MCF 10A (cell line): ENCODE measurements around the gene TOMM40L. TPM values are rescaled to one million over a fixed set of nuclear protein-coding genes. Genes with fewer than 3 reads are reported as not detected.

Experiments
- BruUV-seq: library from RNA; stranded (reverse); fragments of 400-500 nt; replicated peaks from 2 replicates; lab custom pipeline; 2021; lab: Mats Ljungman, UMichigan
- CTCF ChIA-PET: fragments of 300-600 bp; sonication (Branson Sonifier 250); formaldehyde crosslinking; extraction: SDS; loops from one replicate; lab custom pipeline; 2021; ENCODE audit warnings: antibody characterized with exemption, inconsistent platforms; lab: Yijun Ruan, JAX
- POLR2A ChIA-PET: fragments of 300-600, 350-650 bp; sonication (Branson Sonifier 250); formaldehyde crosslinking; extraction: SDS; loops from one replicate; lab custom pipeline; 2020; ENCODE audit warnings: antibody characterized with exemption, inconsistent platforms; lab: Yijun Ruan, JAX
- DNase-seq: peaks from one replicate; pipeline ENCODE4 v3.0.0-alpha.2; 2018; ENCODE audit not compliant: unreplicated experiment
- H3K27ac Mint-ChIP-seq: one replicate; pipeline ENCODE4 v1.8.0; 2022; ENCODE audit warnings: mild to moderate bottlenecking, low read depth, mixed read lengths; ENCODE audit not compliant: unreplicated experiment
- H3K27me3 Mint-ChIP-seq: one replicate; pipeline ENCODE4 v1.8.0; 2022; ENCODE audit warnings: mixed read lengths; ENCODE audit not compliant: insufficient read depth, unreplicated experiment
- H3K36me3 Mint-ChIP-seq: one replicate; pipeline ENCODE4 v1.8.0; 2022; ENCODE audit warnings: mild to moderate bottlenecking, moderate library complexity, mixed read lengths; ENCODE audit not compliant: insufficient read depth, unreplicated experiment
- H3K4me1 Mint-ChIP-seq: one replicate; pipeline ENCODE4 v1.8.0; 2022; ENCODE audit warnings: mixed read lengths; ENCODE audit not compliant: insufficient read depth, unreplicated experiment
- H3K4me3 Mint-ChIP-seq: one replicate; pipeline ENCODE4 v1.8.0; 2022; ENCODE audit warnings: mild to moderate bottlenecking, moderate library complexity, mixed read lengths; ENCODE audit not compliant: unreplicated experiment
- H3K9me3 Mint-ChIP-seq: one replicate; pipeline ENCODE4 v1.8.0; 2022; ENCODE audit warnings: mixed read lengths; ENCODE audit not compliant: unreplicated experiment
- intact Hi-C: fragments of 100-400 bp; cut with micrococcal nuclease; formaldehyde crosslinking; loops from 2 replicates; pipeline ENCODE4 v1.14.1; 2022
- total RNA-seq: library from RNA; stranded (reverse); gene quantifications from 2 replicates; pipeline ENCODE4 v1.2.3, GENCODE V29; 2022
- TF ChIP-seq, protein P1 (sequence below): fragments of 200-600 bp; IDR thresholded peaks from one replicate; pipeline ENCODE4 v1.8.0; 2022; ENCODE audit warnings: antibody characterized with exemption, mild to moderate bottlenecking; ENCODE audit not compliant: unreplicated experiment

The TOMM40L gene
- total RNA-seq, 1 experiment from 2014 or later: 12.3 TPM

DNA sequence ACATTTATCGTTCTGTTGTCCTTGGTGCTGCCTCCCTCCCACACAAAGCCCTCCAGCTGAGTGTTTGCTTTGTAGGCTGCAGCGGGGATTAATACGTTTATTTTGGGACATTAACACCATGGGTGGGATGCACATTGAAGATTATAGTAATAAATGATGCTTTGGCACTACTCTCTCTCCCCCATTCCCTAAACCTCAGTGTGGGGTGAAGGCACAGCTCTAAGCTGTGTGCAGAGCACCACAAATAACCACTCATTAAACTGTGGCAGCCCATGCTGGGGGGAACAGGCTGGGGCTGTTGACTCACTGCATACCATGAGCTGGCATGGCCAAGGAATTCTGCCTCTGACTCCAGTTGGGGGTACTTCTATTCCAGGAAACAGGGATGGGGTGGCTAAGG lies 40.3 kb downstream of the TOMM40L start:
- Mint-ChIP-seq H3K9me3 (no peaks in the 10 kb centered on the region), H3K27ac (no peak overlapping the region), H3K4me3 (no peak overlapping the region), H3K36me3 (no peaks in the 10 kb centered on the region), H3K27me3 (peaks cover 14% of the 10 kb centered on the region), H3K4me1 (no peaks in the 10 kb centered on the region)
- CTCF ChIA-PET: interaction anchor here (0.6 to 2.2 kb wide), 6 partner anchors 18 to 496 kb away, joined by 3 to 10 read pairs (median 3); partner anchors contain the start of gene PPOX
- DNase-seq: no peak
- intact Hi-C loops: no loop called here
- BruUV-seq: no TSS peak
- POLR2A ChIA-PET: interaction anchor here (0.8 kb wide), 1 partner anchor 17 kb away, joined by 3 read pairs; no protein-coding TSS in a partner anchor
- TF ChIP-seq, protein P1, sequence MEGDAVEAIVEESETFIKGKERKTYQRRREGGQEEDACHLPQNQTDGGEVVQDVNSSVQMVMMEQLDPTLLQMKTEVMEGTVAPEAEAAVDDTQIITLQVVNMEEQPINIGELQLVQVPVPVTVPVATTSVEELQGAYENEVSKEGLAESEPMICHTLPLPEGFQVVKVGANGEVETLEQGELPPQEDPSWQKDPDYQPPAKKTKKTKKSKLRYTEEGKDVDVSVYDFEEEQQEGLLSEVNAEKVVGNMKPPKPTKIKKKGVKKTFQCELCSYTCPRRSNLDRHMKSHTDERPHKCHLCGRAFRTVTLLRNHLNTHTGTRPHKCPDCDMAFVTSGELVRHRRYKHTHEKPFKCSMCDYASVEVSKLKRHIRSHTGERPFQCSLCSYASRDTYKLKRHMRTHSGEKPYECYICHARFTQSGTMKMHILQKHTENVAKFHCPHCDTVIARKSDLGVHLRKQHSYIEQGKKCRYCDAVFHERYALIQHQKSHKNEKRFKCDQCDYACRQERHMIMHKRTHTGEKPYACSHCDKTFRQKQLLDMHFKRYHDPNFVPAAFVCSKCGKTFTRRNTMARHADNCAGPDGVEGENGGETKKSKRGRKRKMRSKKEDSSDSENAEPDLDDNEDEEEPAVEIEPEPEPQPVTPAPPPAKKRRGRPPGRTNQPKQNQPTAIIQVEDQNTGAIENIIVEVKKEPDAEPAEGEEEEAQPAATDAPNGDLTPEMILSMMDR: no peak

DNA sequence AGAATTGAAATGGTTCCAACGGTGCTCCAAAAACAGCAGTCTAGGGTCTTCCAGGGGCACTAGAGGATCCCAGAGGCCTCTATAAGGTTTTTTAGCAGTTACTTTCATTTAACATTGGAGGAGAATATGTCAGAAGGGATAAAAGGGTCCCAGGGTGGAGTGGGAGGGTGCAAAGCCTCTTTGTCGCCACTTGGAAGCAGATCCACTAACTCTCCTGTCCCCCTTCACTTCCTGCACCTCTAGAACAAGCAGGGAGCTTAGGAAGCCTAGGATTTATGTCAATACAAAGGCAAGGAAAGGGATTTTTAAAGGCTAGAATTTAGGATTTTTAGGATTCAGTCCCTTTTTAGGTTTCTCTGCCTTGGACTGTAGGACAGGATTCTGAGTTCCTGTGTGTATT lies 41.0 kb downstream of the TOMM40L start:
- ChIA-PET CTCF (interaction anchor here (0.6 to 2.2 kb wide), 5 partner anchors 18 to 101 kb away, joined by 3 to 10 read pairs (median 3); partner anchors contain the start of gene PPOX), POLR2A (interaction anchor here (1.0 kb wide), 1 partner anchor 47 kb away, joined by 3 read pairs; the partner anchor contains the start of gene SDHC)
- TF ChIP-seq, protein P1: no peak
- BruUV-seq: no TSS peak
- Mint-ChIP-seq H3K4me3 (no peak overlapping the region), H3K4me1 (no peaks in the 10 kb centered on the region), H3K9me3 (no peaks in the 10 kb centered on the region), H3K36me3 (no peaks in the 10 kb centered on the region), H3K27me3 (peaks cover 8% of the 10 kb centered on the region), H3K27ac (no peak overlapping the region)
- intact Hi-C loops: no loop called here
- DNase-seq: no peak

DNA sequence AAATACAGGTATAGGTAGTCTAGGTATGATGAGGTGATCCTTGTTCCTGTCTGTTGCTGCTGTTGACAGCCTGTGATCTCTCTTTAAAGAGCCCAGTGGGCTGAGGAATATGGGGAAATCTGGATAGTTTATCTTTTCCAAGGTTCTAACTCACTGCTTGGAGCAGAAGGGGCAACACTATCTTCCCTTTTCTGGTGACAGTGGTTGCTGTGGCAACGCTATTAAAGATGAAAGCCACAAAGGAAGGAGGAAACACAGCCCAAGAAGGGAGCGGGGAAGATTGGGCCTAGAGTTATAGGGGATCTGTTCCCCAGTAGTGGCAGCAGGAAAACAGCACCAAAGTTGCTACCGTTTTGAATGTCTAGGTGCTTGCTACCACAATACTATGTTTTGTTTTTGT lies 41.5 kb downstream of the TOMM40L start:
- Mint-ChIP-seq H3K27ac (no peak overlapping the region), H3K9me3 (no peaks in the 10 kb centered on the region), H3K4me1 (no peaks in the 10 kb centered on the region), H3K27me3 (peaks cover 5% of the 10 kb centered on the region), H3K36me3 (no peaks in the 10 kb centered on the region), H3K4me3 (no peak overlapping the region)
- no TSS peak for BruUV-seq
- DNase-seq: no peak
- TF ChIP-seq, protein P1: no peak
- ChIA-PET CTCF (interaction anchor here (0.7 to 2.2 kb wide), 4 partner anchors 18 to 37 kb away, joined by 3 to 10 read pairs (median 3); no protein-coding TSS in a partner anchor), POLR2A (interaction anchor here (1.0 kb wide), 1 partner anchor 47 kb away, joined by 3 read pairs; the partner anchor contains the start of gene SDHC)
- intact Hi-C loops: no loop called here

DNA sequence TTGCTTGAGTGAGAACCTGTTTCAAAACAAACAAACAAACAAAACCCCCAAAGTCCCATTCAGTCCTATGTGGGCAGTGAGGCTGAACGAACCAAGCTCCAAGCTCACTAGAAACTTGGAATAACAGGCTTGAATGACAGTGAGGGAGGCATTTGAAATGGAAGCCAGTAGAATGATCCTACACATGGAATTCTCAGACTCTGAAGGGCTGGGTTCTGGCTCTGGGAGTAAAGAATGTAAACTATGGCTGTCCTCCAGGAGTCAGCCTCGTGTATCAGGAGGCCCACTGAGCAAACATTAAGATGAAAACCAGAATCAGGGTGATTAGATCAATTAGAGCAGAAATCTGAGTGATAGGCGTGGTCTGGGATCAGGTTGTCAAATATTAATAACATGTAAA lies 47.5 kb downstream of the TOMM40L start:
- H3K27me3 Mint-ChIP-seq: peaks cover 43% of the 10 kb centered on the region
- H3K27ac Mint-ChIP-seq: no peak overlapping the region
- BruUV-seq: no TSS peak
- no peak for DNase-seq
- TF ChIP-seq, protein P1: no peak
- H3K4me1 Mint-ChIP-seq: no peaks in the 10 kb centered on the region
- ChIA-PET POLR2A (interaction anchor here (1.2 to 2.9 kb wide), 2 partner anchors 13 to 71 kb away, joined by 4 to 7 read pairs; partner anchors contain the start of gene NDUFS2), CTCF (interaction anchor here (0.5 to 3.6 kb wide), 3 partner anchors 18 to 761 kb away, joined by 3 to 17 read pairs (median 12); partner anchors contain the start of gene TOMM40L)
- intact Hi-C loops: no loop called here
- H3K36me3 Mint-ChIP-seq: no peaks in the 10 kb centered on the region
- H3K4me3 Mint-ChIP-seq: no peak overlapping the region
- no peaks in the 10 kb centered on the region for H3K9me3 Mint-ChIP-seq
